GM06990 (cell line): ENCODE data around the gene C1QA.
"Not testable (repeated sequence)": the region's sequence is repeated elsewhere in the genome, so short reads cannot be mapped to it uniquely, and the experiment has no call there.

ENCODE experiments used
- DNase-seq: peaks from one replicate; pipeline ENCODE4 v3.0.0-alpha.2; 2011; ENCODE audit not compliant: insufficient read length; ENCODE audit errors: extremely low read depth
- H3K27me3 ChIP-seq: replicated peaks from 2 replicates; pipeline ENCODE4 v1.6.0; 2011; ENCODE audit warnings: low read length; ENCODE audit not compliant: control insufficient read depth, insufficient read depth
- H3K36me3 ChIP-seq: 2 replicates; pipeline ENCODE4 v1.5.1; 2011; ENCODE audit warnings: low read length; ENCODE audit not compliant: control insufficient read depth, insufficient read depth
- H3K4me3 ChIP-seq: replicated peaks from 2 replicates; pipeline ENCODE4 v1.5.1; 2011; ENCODE audit warnings: low read depth, mild to moderate bottlenecking, control low read depth, low read length
- CTCF ChIP-seq: IDR thresholded peaks from 2 replicates; pipeline ENCODE4 v1.5.1; 2011; ENCODE audit warnings: low read length, control low read depth, mild to moderate bottlenecking, inconsistent platforms; ENCODE audit not compliant: insufficient read depth, poor library complexity, severe bottlenecking

The C1QA gene

GRCh38 chr1:22661880-22662279 lies 25.5 kb downstream of the C1QA start:
- no peak for TF ChIP-seq CTCF
- no peaks in the 10 kb centered on the region for H3K36me3 ChIP-seq
- no peak overlapping the region for H3K4me3 ChIP-seq
- no peak for DNase-seq
- H3K27me3 ChIP-seq = no peaks in the 10 kb centered on the region

- DNase-seq = no peak
- no peak overlapping the region for H3K4me3 ChIP-seq
- no peak for TF ChIP-seq CTCF
- H3K27me3 ChIP-seq = no peaks in the 10 kb centered on the region
- H3K36me3 ChIP-seq = no peaks in the 10 kb centered on the region
Measured at GRCh38 chr1:22662318-22662717, 25.9 kb downstream of the C1QA start.

GRCh38 chr1:22662986-22663408 lies 26.6 kb downstream of the C1QA start:
- TF ChIP-seq CTCF = no peak
- Histone ChIP-seq H3K36me3 (no peaks in the 10 kb centered on the region), H3K27me3 (no peaks in the 10 kb centered on the region), H3K4me3 (no peak overlapping the region)
- DNase-seq = no peak

- H3K36me3 ChIP-seq = no peaks in the 10 kb centered on the region
- no peak for DNase-seq
- H3K4me3 ChIP-seq = no peak overlapping the region
- peak; percentile 27 for TF ChIP-seq CTCF
- H3K27me3 ChIP-seq = no peaks in the 10 kb centered on the region
Measured at GRCh38 chr1:22665752-22666151, 29.3 kb downstream of the C1QA start.

GRCh38 chr1:22666412-22666811 lies 30.0 kb downstream of the C1QA start:
- H3K27me3 ChIP-seq = peaks cover 3% of the 10 kb centered on the region
- no peaks in the 10 kb centered on the region for H3K36me3 ChIP-seq
- no peak overlapping the region for H3K4me3 ChIP-seq
- no peak for DNase-seq
- TF ChIP-seq CTCF = no peak

GRCh38 chr1:22668840-22669239 lies 32.4 kb downstream of the C1QA start:
- H3K4me3 ChIP-seq, H3K27me3 ChIP-seq, H3K36me3 ChIP-seq, DNase-seq: not testable (repeated sequence)
